Progenitor cell of endocrine pancreas (in vitro differentiated cells): ENCODE measurements around the gene E2F4. TPM values are rescaled to one million over a fixed set of nuclear protein-coding genes. Genes with fewer than 3 reads are reported as not detected.
A peak's percentile ranks its signal among the peaks of the same experiment; 100 is the strongest.

Source experiments
- DNase-seq: peaks from one replicate; pipeline ENCODE4 v3.0.0; 2021; ENCODE audit warnings: low spot score; ENCODE audit not compliant: unreplicated experiment
- H3K27ac Mint-ChIP-seq: 2 replicates; pipeline ENCODE4 v1.8.0; 2021; ENCODE audit warnings: mild to moderate bottlenecking, moderate library complexity, mixed read lengths
- H3K27me3 Mint-ChIP-seq: 2 replicates; pipeline ENCODE4 v1.8.0; 2021; ENCODE audit warnings: mixed read lengths
- H3K36me3 Mint-ChIP-seq: 2 replicates; pipeline ENCODE4 v1.8.0; 2022; ENCODE audit warnings: mixed read lengths; ENCODE audit not compliant: insufficient read depth
- H3K4me1 Mint-ChIP-seq: 2 replicates; pipeline ENCODE4 v1.8.0; 2021; ENCODE audit warnings: low read depth, mixed read lengths
- H3K4me3 Mint-ChIP-seq: 2 replicates; pipeline ENCODE4 v1.8.0; 2021; ENCODE audit warnings: low read depth, mild to moderate bottlenecking, moderate library complexity, mixed read lengths
- H3K9me3 Mint-ChIP-seq: 2 replicates; pipeline ENCODE4 v1.8.0; 2021; ENCODE audit warnings: low read depth, mixed read lengths
- CTCF ChIP-seq: fragments of 200-600 bp; sonication (generic); IDR thresholded peaks from one replicate; pipeline ENCODE4 v1.5.0; 2021; ENCODE audit warnings: antibody characterized with exemption, mild to moderate bottlenecking; ENCODE audit not compliant: unreplicated experiment
- total RNA-seq: library from RNA; stranded (reverse); gene quantifications from 2 replicates; pipeline ENCODE4 v1.2.1, GENCODE V29; 2021

Gene E2F4
- total RNA-seq, 1 donor from 2014 or later = 82.1 TPM

GRCh38 chr16:67147437-67148140, 44.4 kb upstream of the E2F4 start:
- H3K27me3 Mint-ChIP-seq = peaks cover 19% of the 10 kb centered on the region
- no peak for DNase-seq
- TF ChIP-seq CTCF = no peak
- peaks cover 15% of the 10 kb centered on the region for H3K36me3 Mint-ChIP-seq
- H3K4me1 Mint-ChIP-seq = peaks cover 2% of the 10 kb centered on the region
- no peak overlapping the region for H3K27ac Mint-ChIP-seq
- H3K4me3 Mint-ChIP-seq = no peak overlapping the region
- H3K9me3 Mint-ChIP-seq = no peaks in the 10 kb centered on the region

- Mint-ChIP-seq H3K27ac (no peak overlapping the region), H3K9me3 (no peaks in the 10 kb centered on the region), H3K4me1 (peaks cover 2% of the 10 kb centered on the region), H3K4me3 (no peak overlapping the region), H3K36me3 (peaks cover 13% of the 10 kb centered on the region), H3K27me3 (peaks cover 25% of the 10 kb centered on the region)
- no peak for TF ChIP-seq CTCF
- DNase-seq = no peak
These were observed 43.7 kb upstream of the E2F4 start for GRCh38 chr16:67148221-67148620.

GRCh38 chr16:67148656-67149275, 43.2 kb upstream of the E2F4 start:
- Mint-ChIP-seq H3K27me3 (peaks cover 30% of the 10 kb centered on the region), H3K4me3 (peak overlapping the region; percentile 11), H3K9me3 (no peaks in the 10 kb centered on the region), H3K4me1 (peaks cover 2% of the 10 kb centered on the region), H3K36me3 (peaks cover 10% of the 10 kb centered on the region), H3K27ac (no peak overlapping the region)
- no peak for TF ChIP-seq CTCF
- DNase-seq = no peak

- H3K4me1 Mint-ChIP-seq = peaks cover 2% of the 10 kb centered on the region
- TF ChIP-seq CTCF = no peak
- no peak overlapping the region for H3K4me3 Mint-ChIP-seq
These were observed 42.5 kb upstream of the E2F4 start for GRCh38 chr16:67149276-67150046.

GRCh38 chr16:67150047-67150832, 41.7 kb upstream of the E2F4 start:
- H3K4me1 Mint-ChIP-seq = peaks cover 3% of the 10 kb centered on the region
- no peaks in the 10 kb centered on the region for H3K9me3 Mint-ChIP-seq
- DNase-seq = no peak
- no peak overlapping the region for H3K27ac Mint-ChIP-seq
- H3K4me3 Mint-ChIP-seq = peak overlapping the region; percentile 71
- H3K27me3 Mint-ChIP-seq = peaks cover 38% of the 10 kb centered on the region
- TF ChIP-seq CTCF = peak; percentile 31
- peaks cover 10% of the 10 kb centered on the region for H3K36me3 Mint-ChIP-seq

More at GRCh38 chr16:67149276-67150046, 42.5 kb upstream of the E2F4 start:
- Mint-ChIP-seq H3K27ac (no peak overlapping the region), H3K36me3 (peaks cover 10% of the 10 kb centered on the region), H3K9me3 (no peaks in the 10 kb centered on the region), H3K27me3 (peaks cover 36% of the 10 kb centered on the region)
- no peak for DNase-seq
